Activated T-helper 17 cell treated with anti-CD3 and anti-CD28 coated beads, Interleukin-2, amount 50 U/mL, for 72 hours (primary cell): Measurements from ENCODE around the gene UMOD. TPM values are rescaled to one million over a fixed set of nuclear protein-coding genes. Genes with fewer than 3 reads are reported as not detected.
"Not testable (repeated sequence)": the region's sequence is repeated elsewhere in the genome, so short reads cannot be mapped to it uniquely, and the experiment has no call there.

Source experiments
- ATAC-seq: fragments of 150-1000 bp; cut with Tn5 transposase; replicated peaks from 2 replicates; pipeline ENCODE4 v1.10.0; 2021; ENCODE audit warnings: mild to moderate bottlenecking, moderate library complexity
- H3K27ac Mint-ChIP-seq: one replicate; pipeline ENCODE4 v1.8.0; 2022; ENCODE audit warnings: mixed read lengths
- H3K27me3 Mint-ChIP-seq: one replicate; pipeline ENCODE4 v1.8.0; 2022; ENCODE audit warnings: mixed read lengths
- H3K36me3 Mint-ChIP-seq: one replicate; pipeline ENCODE4 v1.8.0; 2022; ENCODE audit warnings: low read depth, mild to moderate bottlenecking, mixed read lengths
- H3K4me1 Mint-ChIP-seq: one replicate; pipeline ENCODE4 v1.8.0; 2022; ENCODE audit warnings: mixed read lengths
- H3K4me3 Mint-ChIP-seq: one replicate; pipeline ENCODE4 v1.8.0; 2022; ENCODE audit warnings: mild to moderate bottlenecking, mixed read lengths
- H3K9me3 Mint-ChIP-seq: one replicate; pipeline ENCODE4 v1.8.0; 2022; ENCODE audit warnings: mixed read lengths
- total RNA-seq, 2 donors: library from RNA; stranded (reverse); gene quantifications; one replicate each; pipeline ENCODE4 v1.2.3, GENCODE V29; 2022

The UMOD gene
- total RNA-seq, 2 donors from 2014 or later, result not detected

DNA sequence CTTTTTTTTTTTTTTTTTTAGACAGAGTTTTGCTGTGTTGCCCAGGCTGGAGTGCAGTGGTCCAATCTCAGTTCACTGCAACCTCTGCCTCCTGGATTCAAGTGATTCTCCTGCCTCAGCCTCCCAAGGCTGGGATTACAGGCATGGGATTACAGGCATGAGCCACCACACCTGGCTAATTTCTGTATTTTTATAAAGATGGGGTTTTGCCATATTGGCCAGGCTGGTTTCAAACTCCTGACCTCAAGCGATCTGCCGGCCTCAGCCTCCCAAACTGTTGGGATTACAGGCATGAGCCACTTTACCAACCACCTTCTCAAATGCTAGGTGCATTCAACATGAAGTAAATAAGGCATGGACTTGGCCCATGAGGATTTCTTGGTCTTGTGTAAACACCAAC is 31.5 kb downstream of the UMOD start:
- not testable (repeated sequence) for H3K27ac Mint-ChIP-seq, H3K36me3 Mint-ChIP-seq, ATAC-seq, H3K9me3 Mint-ChIP-seq, H3K4me1 Mint-ChIP-seq, H3K4me3 Mint-ChIP-seq, H3K27me3 Mint-ChIP-seq

GRCh38 chr16:20320592-20320991 is 31.9 kb downstream of the UMOD start:
- no peaks in the 10 kb centered on the region for H3K9me3 Mint-ChIP-seq
- peaks cover 3% of the 10 kb centered on the region for H3K27me3 Mint-ChIP-seq
- H3K27ac Mint-ChIP-seq, result no peak overlapping the region
- no peaks in the 10 kb centered on the region for H3K36me3 Mint-ChIP-seq
- ATAC-seq, result no peak
- H3K4me1 Mint-ChIP-seq, result no peaks in the 10 kb centered on the region
- no peak overlapping the region for H3K4me3 Mint-ChIP-seq

DNA sequence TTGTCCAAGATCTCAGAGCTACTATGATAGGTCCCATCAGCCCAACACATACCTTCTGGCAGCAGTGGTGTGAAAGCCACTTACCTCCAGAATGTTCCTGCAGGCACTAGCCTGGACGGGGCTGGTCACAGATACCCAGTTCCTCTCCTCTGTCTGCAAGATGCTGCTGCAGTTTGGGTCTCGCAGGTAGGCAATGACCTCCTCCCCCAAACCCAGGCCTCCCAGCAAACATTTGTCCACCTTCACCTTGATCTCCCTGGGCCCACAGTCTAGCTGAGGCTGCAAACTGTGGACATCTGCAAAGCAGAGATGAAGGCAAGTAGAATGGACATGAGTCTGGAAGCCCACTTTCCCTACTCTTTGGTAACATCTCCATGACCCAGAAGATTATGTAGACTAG is 32.3 kb downstream of the UMOD start:
- H3K4me1 Mint-ChIP-seq, result no peaks in the 10 kb centered on the region
- H3K27me3 Mint-ChIP-seq, result peaks cover 3% of the 10 kb centered on the region
- H3K9me3 Mint-ChIP-seq, result no peaks in the 10 kb centered on the region
- no peak for ATAC-seq
- no peaks in the 10 kb centered on the region for H3K36me3 Mint-ChIP-seq
- H3K4me3 Mint-ChIP-seq, result no peak overlapping the region
- no peak overlapping the region for H3K27ac Mint-ChIP-seq

DNA sequence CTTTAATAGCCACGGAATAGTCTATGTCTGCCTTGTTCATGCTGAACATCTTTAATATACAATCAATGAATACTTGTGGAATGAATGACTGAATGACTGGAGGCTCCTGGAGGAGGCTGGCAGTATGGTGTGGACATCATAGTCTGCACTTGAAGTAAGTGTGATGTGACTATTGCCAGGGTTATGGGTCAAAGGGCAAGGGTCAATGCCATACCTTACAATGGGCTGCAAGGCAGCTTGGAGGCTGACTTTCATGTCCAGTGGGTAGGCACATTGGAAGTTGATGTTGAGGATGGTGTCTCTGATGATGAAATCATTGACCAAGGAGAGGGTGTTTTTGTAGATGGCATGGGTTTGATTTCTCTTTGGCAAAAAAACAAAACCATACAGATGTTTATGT is 33.1 kb downstream of the UMOD start:
- Mint-ChIP-seq H3K9me3 (no peaks in the 10 kb centered on the region), H3K4me3 (no peak overlapping the region), H3K27ac (no peak overlapping the region), H3K4me1 (no peaks in the 10 kb centered on the region), H3K27me3 (peaks cover 3% of the 10 kb centered on the region), H3K36me3 (no peaks in the 10 kb centered on the region)
- no peak for ATAC-seq

DNA sequence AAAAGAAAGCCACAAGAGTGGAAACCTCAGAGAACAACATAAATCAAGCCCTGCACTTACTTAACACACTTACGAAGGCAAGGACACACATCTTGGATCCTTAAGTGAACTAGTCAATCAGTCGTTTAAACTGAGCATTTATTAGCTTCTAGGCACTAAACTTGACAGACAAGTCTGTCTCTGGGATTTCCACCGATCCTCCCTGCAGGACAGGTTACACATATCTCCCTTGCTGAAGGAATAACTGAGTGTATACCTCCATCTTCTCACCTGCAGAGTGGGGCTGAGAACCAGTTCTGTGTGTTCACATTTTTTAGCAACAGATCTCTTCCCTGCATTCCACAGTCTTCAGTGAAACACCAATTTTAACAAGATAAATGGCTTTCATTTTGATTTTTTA is 34.1 kb downstream of the UMOD start:
- no peaks in the 10 kb centered on the region for H3K9me3 Mint-ChIP-seq
- H3K27ac Mint-ChIP-seq, result no peak overlapping the region
- H3K4me3 Mint-ChIP-seq, result no peak overlapping the region
- no peak for ATAC-seq
- H3K27me3 Mint-ChIP-seq, result peaks cover 3% of the 10 kb centered on the region
- no peaks in the 10 kb centered on the region for H3K4me1 Mint-ChIP-seq
- no peaks in the 10 kb centered on the region for H3K36me3 Mint-ChIP-seq

GRCh38 chr16:20318006-20318405 is 34.5 kb downstream of the UMOD start:
- Mint-ChIP-seq H3K4me3 (no peak overlapping the region), H3K27ac (no peak overlapping the region), H3K36me3 (no peaks in the 10 kb centered on the region), H3K27me3 (peaks cover 3% of the 10 kb centered on the region), H3K9me3 (no peaks in the 10 kb centered on the region), H3K4me1 (no peaks in the 10 kb centered on the region)
- ATAC-seq, result no peak

DNA sequence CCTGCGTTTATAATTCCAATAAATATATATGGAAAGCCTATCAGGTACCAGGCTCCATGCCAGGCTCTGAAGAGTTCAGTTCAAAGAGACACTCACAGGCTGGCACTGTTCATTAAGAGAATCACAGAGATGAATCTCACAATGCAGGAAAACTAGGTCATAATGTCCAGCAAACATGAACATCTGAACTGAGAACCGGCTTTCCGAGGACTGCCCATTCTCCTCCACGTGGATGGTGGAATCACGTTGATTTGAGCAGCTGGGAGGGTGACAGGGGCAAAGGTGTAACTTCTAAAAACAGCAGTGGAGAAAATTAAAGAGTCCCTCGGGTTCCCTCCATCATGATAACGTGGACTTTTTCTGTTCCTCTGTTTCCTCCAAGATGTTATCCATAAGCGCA is 35.4 kb downstream of the UMOD start:
- ATAC-seq, result no peak
- no peaks in the 10 kb centered on the region for H3K9me3 Mint-ChIP-seq
- H3K27me3 Mint-ChIP-seq, result peaks cover 3% of the 10 kb centered on the region
- H3K4me1 Mint-ChIP-seq, result no peaks in the 10 kb centered on the region
- no peak overlapping the region for H3K27ac Mint-ChIP-seq
- no peak overlapping the region for H3K4me3 Mint-ChIP-seq
- no peaks in the 10 kb centered on the region for H3K36me3 Mint-ChIP-seq

DNA sequence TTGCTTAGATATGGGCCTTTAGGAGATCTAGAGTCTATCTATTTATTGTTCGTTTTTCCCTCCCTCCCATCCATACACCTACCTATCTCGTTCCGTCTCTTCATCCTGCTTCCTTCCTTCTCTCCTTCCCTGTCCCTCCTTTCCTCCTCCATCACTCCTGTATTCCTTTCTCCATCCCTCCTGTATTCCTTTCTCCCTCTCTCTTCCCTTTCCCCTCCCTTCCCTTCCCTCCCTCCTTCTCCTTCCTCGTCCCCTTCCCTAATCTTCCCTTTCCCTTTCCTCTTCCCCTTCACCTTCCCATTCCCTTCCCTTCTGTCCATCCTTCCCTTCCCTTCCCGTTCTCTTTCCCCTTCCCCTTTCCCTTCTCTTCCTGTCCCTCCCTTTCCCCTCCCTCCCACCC is 35.8 kb downstream of the UMOD start:
- Mint-ChIP-seq H3K36me3 (no peaks in the 10 kb centered on the region), H3K4me1 (no peaks in the 10 kb centered on the region), H3K4me3 (no peak overlapping the region), H3K27me3 (peaks cover 3% of the 10 kb centered on the region), H3K9me3 (no peaks in the 10 kb centered on the region), H3K27ac (no peak overlapping the region)
- ATAC-seq, result no peak

DNA sequence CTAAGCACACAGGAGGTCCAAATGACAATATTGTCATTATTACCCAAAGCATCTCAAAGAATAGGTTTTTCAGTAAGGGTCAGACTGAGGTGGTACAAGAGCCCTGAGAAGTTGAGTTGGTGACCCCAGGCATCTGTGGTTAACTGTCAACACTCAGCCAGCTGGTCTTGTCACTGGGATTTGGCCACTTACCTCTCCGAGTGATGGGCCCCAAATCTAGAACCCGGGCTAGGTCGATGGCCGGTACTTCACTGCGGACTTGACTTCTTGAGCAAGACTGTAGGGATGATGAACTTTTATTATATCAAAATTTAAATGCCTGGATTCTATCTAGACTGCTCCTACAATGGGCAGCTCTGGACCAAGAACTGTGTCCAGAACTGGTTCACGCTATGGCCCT is 36.8 kb downstream of the UMOD start:
- no peak overlapping the region for H3K27ac Mint-ChIP-seq

DNA sequence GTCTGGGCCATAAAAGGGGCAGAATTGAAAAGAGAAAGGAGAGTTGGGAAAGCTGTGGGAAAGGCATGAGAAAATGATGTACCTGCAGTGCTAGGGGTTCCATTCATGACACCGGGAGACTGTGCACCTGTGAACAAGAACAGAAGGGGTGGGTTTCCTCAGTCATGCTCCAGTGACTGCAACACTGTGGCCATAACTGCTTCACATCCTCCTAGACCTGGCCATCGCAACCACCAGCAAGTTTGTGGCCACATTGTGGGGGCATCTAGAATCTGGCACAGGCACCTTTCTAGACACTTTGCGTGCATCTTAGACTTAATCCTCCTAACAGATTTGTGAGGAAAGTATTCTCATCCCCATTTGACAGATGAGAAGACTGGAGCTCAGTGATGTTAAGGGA is 37.9 kb downstream of the UMOD start:
- no peak for ATAC-seq
- Mint-ChIP-seq H3K27ac (no peak overlapping the region), H3K4me1 (no peaks in the 10 kb centered on the region), H3K4me3 (no peak overlapping the region), H3K9me3 (no peaks in the 10 kb centered on the region), H3K36me3 (no peaks in the 10 kb centered on the region), H3K27me3 (no peaks in the 10 kb centered on the region)

More for the DNA sequence above, 36.8 kb downstream of the UMOD start:
- Mint-ChIP-seq H3K36me3 (no peaks in the 10 kb centered on the region), H3K27me3 (no peaks in the 10 kb centered on the region), H3K9me3 (no peaks in the 10 kb centered on the region), H3K4me3 (no peak overlapping the region), H3K4me1 (no peaks in the 10 kb centered on the region)
- ATAC-seq, result no peak

GRCh38 chr16:20313741-20314140 is 38.8 kb downstream of the UMOD start:
- H3K27me3 Mint-ChIP-seq, result no peaks in the 10 kb centered on the region
- H3K27ac Mint-ChIP-seq, result no peak overlapping the region
- no peak overlapping the region for H3K4me3 Mint-ChIP-seq
- H3K4me1 Mint-ChIP-seq, result no peaks in the 10 kb centered on the region
- H3K36me3 Mint-ChIP-seq, result no peaks in the 10 kb centered on the region
- H3K9me3 Mint-ChIP-seq, result no peaks in the 10 kb centered on the region
- ATAC-seq, result no peak

- H3K36me3 Mint-ChIP-seq, H3K4me3 Mint-ChIP-seq, H3K27ac Mint-ChIP-seq, ATAC-seq, H3K9me3 Mint-ChIP-seq, H3K27me3 Mint-ChIP-seq, H3K4me1 Mint-ChIP-seq: not testable (repeated sequence)
These were observed 39.9 kb downstream of the UMOD start for GRCh38 chr16:20312536-20313095.

GRCh38 chr16:20311548-20311947 is 41.0 kb downstream of the UMOD start:
- no peak overlapping the region for H3K27ac Mint-ChIP-seq
- H3K4me1 Mint-ChIP-seq, result no peaks in the 10 kb centered on the region
- H3K36me3 Mint-ChIP-seq, result no peaks in the 10 kb centered on the region
- no peak for ATAC-seq
- H3K27me3 Mint-ChIP-seq, result peaks cover 1% of the 10 kb centered on the region
- no peak overlapping the region for H3K4me3 Mint-ChIP-seq
- no peaks in the 10 kb centered on the region for H3K9me3 Mint-ChIP-seq

- H3K4me1 Mint-ChIP-seq, result no peaks in the 10 kb centered on the region
- H3K27ac Mint-ChIP-seq, result no peak overlapping the region
- peaks cover 5% of the 10 kb centered on the region for H3K27me3 Mint-ChIP-seq
- no peak overlapping the region for H3K4me3 Mint-ChIP-seq
- ATAC-seq, result no peak
- H3K36me3 Mint-ChIP-seq, result no peaks in the 10 kb centered on the region
- H3K9me3 Mint-ChIP-seq, result no peaks in the 10 kb centered on the region
These were observed 41.8 kb downstream of the UMOD start for GRCh38 chr16:20310421-20311395.

DNA sequence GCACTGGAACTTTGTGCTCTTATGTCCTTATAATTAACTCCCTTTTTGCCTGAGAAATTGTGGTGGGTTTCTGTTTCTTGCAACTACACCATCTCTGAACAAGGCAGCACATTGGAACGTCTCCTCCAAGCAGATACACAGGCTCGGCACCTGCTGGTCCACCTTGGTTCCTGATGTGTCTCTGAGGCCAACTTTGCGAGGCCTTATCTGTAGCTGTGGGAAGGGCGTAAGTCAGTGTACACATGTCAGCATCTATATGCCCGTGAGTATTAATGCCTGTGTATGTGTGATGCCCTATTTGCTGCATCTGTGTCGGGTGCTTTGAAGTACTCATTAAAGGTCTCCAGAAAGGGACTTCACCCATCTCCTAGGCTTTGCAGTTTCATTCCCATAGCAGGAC is 42.7 kb downstream of the UMOD start:
- Mint-ChIP-seq H3K9me3 (no peaks in the 10 kb centered on the region), H3K4me3 (no peak overlapping the region), H3K4me1 (no peaks in the 10 kb centered on the region), H3K36me3 (no peaks in the 10 kb centered on the region), H3K27ac (no peak overlapping the region), H3K27me3 (peaks cover 5% of the 10 kb centered on the region)
- ATAC-seq, result no peak
